GM12873 (cell line): Measurements from ENCODE around the gene MRPL43.

Source experiments
- TF ChIP-seq, protein P1 (sequence below): IDR thresholded peaks from 2 replicates; pipeline ENCODE4 v1.5.1; 2012; ENCODE audit warnings: low read depth, mild to moderate bottlenecking, moderate library complexity, low read length, control low read depth; ENCODE audit not compliant: insufficient read depth; ENCODE audit errors: missing control alignments

MRPL43 gene

GRCh38 chr10:101011517-101012423 is 24.5 kb upstream of the MRPL43 start:
- TF ChIP-seq, protein P1, sequence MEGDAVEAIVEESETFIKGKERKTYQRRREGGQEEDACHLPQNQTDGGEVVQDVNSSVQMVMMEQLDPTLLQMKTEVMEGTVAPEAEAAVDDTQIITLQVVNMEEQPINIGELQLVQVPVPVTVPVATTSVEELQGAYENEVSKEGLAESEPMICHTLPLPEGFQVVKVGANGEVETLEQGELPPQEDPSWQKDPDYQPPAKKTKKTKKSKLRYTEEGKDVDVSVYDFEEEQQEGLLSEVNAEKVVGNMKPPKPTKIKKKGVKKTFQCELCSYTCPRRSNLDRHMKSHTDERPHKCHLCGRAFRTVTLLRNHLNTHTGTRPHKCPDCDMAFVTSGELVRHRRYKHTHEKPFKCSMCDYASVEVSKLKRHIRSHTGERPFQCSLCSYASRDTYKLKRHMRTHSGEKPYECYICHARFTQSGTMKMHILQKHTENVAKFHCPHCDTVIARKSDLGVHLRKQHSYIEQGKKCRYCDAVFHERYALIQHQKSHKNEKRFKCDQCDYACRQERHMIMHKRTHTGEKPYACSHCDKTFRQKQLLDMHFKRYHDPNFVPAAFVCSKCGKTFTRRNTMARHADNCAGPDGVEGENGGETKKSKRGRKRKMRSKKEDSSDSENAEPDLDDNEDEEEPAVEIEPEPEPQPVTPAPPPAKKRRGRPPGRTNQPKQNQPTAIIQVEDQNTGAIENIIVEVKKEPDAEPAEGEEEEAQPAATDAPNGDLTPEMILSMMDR = peak; percentile 30

DNA sequence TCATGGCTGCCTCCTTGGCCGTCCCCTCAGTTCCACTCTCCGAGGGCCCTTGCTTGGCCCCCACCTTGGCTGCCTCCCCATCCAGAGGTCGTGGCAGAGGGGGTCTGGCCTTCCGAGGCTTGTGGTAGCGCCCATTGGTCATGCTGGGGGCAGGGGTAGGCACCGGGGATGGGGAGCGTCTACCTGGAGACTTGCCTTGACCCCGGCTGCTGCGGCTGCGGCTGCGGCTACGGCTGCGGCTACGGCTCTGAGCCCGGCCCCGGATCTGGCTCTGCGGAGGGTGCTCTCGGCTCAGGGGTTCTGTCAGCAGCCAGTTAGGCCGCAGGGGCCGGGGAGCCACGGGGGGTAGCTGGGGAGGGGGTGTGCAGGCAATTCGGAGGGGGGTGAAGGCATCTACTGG is 23.0 kb upstream of the MRPL43 start:
- TF ChIP-seq, protein P1 = no peak

- TF ChIP-seq, protein P1 = no peak
Measured at GRCh38 chr10:101008823-101009423, 21.6 kb upstream of the MRPL43 start.

GRCh38 chr10:101007915-101008822 is 20.9 kb upstream of the MRPL43 start:
- TF ChIP-seq, protein P1 = no peak

GRCh38 chr10:101007099-101007711 is 19.9 kb upstream of the MRPL43 start:
- TF ChIP-seq, protein P1 = no peak

- TF ChIP-seq, protein P1 = no peak
Measured at GRCh38 chr10:101006593-101007098, 19.3 kb upstream of the MRPL43 start.
